Brain microvascular endothelial cell (primary cell): Measurements from ENCODE around the gene LAMA5.

Experiments
- DNase-seq: peaks from one replicate; pipeline ENCODE4 v3.0.0-alpha.2; 2020
- H3K27ac ChIP-seq: fragments of 250-450 bp; sonication (Bioruptor Pico); 2 replicates; pipeline ENCODE4 v1.5.1; 2020; ENCODE audit warnings: mild to moderate bottlenecking, moderate library complexity
- H3K27me3 ChIP-seq: fragments of 250-450 bp; sonication (Bioruptor Pico); replicated peaks from 2 replicates; pipeline ENCODE4 v1.5.1; 2020; ENCODE audit warnings: mild to moderate bottlenecking
- H3K36me3 ChIP-seq: fragments of 250-450 bp; sonication (Bioruptor Pico); replicated peaks from 2 replicates; pipeline ENCODE4 v1.5.1; 2020; ENCODE audit warnings: mild to moderate bottlenecking
- H3K4me3 ChIP-seq: 2 replicates; pipeline ENCODE4 v1.5.1; 2011; ENCODE audit warnings: low read depth, mild to moderate bottlenecking, control low read depth, low read length, moderate library complexity
- CTCF ChIP-seq: IDR thresholded peaks from 2 replicates; pipeline ENCODE4 v1.5.1; 2011; ENCODE audit warnings: low read depth, mild to moderate bottlenecking, moderate library complexity, low read length, control low read depth, inconsistent platforms; ENCODE audit errors: missing control alignments
- in situ Hi-C: cut with HindIII; loops from 2 replicates; pipeline ENCODE4 v1.10.0; 2017; ENCODE audit warnings: low sequenced_read_pairs, low pct_ligation_motif_present

The LAMA5 gene

DNA sequence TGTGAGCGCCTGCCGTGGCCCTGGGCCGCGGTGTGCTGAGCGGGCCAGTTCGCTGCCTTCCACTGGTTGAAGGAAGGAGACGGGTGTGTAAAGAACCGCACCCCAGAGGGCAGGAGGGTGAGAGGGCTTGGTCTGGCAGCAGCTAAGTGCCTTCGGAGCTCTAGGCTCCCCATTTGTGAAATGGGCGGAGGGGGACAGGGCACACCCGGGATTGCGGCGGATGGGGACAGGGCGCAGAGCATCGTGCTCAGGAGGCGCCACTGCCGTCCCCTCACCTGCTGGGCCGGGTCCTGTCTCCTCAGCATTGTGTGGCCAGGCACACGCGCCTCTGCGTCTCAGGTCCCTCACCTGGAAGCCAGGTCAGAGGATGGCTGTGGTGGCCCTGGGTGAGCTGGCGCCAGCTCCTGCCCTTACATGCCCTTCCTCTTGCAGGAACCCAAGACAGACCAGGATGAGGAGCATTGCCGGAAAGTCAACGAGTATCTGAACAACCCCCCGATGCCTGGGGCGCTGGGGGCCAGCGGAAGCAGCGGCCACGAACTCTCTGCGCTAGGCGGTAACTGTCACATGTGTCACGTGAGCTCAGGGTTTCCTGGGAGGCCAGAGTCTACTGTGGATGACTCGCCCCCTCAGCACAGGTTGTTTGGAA lies 61.2 kb downstream of the LAMA5 start:
- in situ Hi-C loops = no loop called here
- peaks cover 67% of the 10 kb centered on the region for H3K36me3 ChIP-seq
- no peak overlapping the region for H3K27ac ChIP-seq
- no peak for DNase-seq
- no peak overlapping the region for H3K4me3 ChIP-seq
- H3K27me3 ChIP-seq = no peaks in the 10 kb centered on the region
- TF ChIP-seq CTCF = no peak

DNA sequence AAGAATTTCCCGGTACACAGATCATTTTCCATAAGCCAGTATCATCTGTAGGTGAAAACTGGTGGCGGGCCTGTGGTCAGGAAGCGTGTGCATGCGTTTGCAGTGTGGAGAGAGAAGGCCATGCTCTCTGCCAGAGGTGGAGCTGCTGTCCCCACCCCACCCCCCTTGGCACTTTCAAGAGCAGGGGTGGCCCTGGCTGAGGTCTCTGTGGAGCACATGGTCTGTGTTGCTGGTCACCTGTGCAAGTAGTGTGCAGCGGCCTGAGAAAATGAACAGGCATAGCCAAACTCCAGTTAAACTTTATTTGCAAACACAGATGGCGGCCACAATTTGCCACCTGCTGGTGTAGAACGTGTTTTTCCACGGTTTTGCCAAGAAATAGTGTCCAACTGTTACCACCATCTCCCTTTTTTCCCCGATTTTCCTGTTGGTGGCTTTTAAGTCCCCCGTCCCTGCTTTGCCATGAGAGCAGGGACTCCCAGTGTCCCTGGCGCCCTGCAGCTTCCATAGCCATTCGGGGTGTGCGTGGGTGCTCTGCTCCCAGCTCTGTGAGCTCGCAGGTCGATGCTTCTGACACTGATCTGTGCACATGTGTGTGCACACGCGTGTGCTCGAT lies 61.9 kb downstream of the LAMA5 start:
- Histone ChIP-seq H3K4me3 (peak overlapping the region; percentile 5), H3K27ac (no peak overlapping the region), H3K27me3 (no peaks in the 10 kb centered on the region), H3K36me3 (peaks cover 60% of the 10 kb centered on the region)
- in situ Hi-C loops = no loop called here
- no peak for TF ChIP-seq CTCF
- DNase-seq = no peak

DNA sequence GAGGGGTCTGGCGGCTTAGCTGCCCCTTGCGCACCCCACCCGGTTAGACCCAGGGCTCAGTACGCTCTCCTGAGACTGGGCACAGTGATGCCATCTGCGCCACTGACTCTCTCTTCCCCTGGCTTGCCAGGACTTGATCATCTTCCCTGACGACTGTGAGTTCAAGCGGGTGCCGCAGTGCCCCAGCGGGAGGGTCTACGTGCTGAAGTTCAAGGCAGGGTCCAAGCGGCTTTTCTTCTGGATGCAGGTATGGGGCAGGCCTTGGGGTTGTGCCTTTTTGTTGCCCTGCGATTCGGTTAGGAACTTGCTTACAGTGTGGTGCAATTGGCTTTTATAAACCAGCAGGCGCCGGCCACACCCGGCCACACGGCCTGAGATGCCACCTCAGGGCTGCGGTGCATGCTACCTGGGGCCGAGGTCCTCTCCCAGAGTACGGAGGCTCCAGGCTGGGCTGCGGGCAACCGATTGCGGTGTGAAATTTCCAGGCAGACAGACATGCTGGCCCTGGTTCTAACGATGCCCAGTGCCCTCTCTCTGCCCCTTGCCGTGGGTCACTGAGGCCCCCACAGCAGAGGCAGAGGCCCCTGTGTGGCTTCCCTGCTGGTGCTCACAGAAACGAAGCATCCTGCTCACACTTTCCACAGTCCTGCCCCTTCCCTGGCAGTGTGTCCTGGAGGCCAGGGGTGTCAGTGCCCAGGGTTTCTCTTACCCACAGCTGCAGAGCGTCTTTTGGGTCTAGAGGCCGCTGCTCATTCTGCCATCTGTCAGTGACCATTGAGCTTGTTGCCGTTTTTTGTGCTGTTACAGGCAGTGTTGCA lies 62.6 kb downstream of the LAMA5 start:
- Histone ChIP-seq H3K36me3 (peaks cover 53% of the 10 kb centered on the region), H3K4me3 (peak overlapping the region; percentile 85), H3K27ac (no peak overlapping the region), H3K27me3 (no peaks in the 10 kb centered on the region)
- TF ChIP-seq CTCF = no peak
- no peak for DNase-seq
- in situ Hi-C loops = no loop called here

DNA sequence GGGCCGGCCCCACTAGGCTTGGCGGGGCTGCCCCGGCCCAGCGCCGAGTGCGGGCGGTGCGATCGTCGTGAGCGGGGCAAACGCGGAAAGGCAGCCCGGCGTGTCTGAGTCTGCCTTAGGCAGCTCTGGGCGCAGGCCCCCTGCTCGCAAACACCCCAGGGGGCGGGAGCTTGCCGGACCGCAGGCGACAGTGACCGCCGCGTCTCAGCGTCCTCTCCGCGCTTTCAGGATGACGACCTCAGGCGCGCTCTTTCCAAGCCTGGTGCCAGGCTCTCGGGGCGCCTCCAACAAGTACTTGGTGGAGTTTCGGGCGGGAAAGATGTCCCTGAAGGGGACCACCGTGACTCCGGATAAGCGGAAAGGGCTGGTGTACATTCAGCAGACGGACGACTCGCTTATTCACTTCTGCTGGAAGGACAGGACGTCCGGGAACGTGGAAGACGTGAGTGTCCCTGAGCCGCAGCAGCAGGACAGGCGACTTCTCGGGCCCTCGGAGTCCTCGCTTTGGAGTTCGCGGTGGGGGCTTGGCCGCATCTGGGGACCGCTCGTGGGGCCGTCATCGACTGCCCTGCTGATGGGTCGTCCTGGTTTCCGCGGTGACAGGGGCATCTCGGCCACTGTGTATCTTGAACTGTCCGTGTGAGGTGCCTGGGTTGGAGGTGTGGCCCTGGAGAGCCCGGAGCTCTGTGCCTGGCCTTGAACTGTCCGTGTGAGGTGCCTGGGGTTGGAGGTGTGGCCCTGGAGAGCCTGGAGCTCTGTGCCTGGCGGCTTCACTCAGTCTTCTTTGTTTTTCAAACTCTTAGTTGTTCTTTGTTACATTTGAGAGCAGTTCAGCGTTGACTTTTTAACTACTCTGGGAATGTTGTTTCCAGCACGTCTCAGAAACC lies 63.5 kb downstream of the LAMA5 start:
- in situ Hi-C loops = no loop called here
- Histone ChIP-seq H3K27ac (peak overlapping the region; percentile 56), H3K27me3 (no peaks in the 10 kb centered on the region), H3K36me3 (peaks cover 46% of the 10 kb centered on the region), H3K4me3 (peak overlapping the region; percentile 85)
- TF ChIP-seq CTCF = no peak
- no peak for DNase-seq

DNA sequence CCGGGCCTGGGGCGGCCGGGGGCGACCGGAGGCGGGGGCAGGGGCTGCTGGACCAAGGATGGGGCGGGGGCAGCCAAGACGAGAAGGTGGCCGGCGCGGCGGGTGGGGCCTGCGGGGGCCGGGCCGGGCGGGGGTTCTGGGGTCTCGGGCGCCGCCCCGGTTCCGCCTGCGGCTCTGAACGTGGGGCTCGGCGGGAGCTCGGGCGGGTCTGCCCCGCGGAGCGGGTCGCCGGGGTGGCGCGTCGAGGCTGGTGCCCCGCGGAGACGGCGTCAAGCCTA lies 64.1 kb downstream of the LAMA5 start:
- H3K4me3 ChIP-seq = peak overlapping the region; percentile 85
- no peaks in the 10 kb centered on the region for H3K27me3 ChIP-seq
- peak overlapping the region; percentile 56 for H3K27ac ChIP-seq
- in situ Hi-C loops = no loop called here
- TF ChIP-seq CTCF = no peak
- no peak for DNase-seq
- H3K36me3 ChIP-seq = peaks cover 40% of the 10 kb centered on the region
